ENCODE data around the gene IGF2BP3. TPM values are rescaled to one million over a fixed set of nuclear protein-coding genes. Genes with fewer than 3 reads are reported as not detected.

IGF2BP3 gene
- total RNA-seq, 1 experiment from 2014 or later, result 75.3 TPM

DNA sequence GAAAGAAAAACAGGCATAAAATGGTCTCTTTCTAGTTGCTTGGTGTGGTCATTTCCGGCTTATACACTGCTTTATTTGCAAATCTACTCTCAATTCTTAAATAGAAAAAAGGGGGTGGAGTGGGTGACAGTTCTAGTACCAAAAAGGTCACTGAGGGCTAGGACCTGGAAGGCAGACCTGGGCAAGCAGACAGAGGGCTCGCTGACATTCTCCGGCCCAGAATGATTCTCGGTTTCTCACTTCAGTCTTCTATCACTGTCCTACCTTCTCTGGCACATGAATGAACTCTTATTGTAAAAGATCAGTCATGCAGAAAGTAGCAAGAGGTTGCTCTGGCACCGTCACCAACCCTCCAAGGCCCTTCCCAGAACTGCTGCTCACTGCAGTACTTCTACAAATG is 117.1 kb downstream of the IGF2BP3 start:
- CTCF ChIA-PET, result no interaction called here
- no peaks in the 10 kb centered on the region for H3K27me3 ChIP-seq (replicated peaks; ENCODE audit: insufficient read depth, low read depth, low read length, poor library complexity)
- no peak overlapping the region for H3K27ac ChIP-seq (ENCODE audit: low read depth, low read length, poor library complexity, severe bottlenecking)
- TSS peak; percentile 6 for BruUV-seq (replicated peaks)
- TF ChIP-seq EZH2 (IDR thresholded peaks at IDR 0.05; ENCODE audit: borderline replicate concordance, low read depth, low read length, poor library complexity, severe bottlenecking), result no peak
- TF ChIP-seq, protein P1, sequence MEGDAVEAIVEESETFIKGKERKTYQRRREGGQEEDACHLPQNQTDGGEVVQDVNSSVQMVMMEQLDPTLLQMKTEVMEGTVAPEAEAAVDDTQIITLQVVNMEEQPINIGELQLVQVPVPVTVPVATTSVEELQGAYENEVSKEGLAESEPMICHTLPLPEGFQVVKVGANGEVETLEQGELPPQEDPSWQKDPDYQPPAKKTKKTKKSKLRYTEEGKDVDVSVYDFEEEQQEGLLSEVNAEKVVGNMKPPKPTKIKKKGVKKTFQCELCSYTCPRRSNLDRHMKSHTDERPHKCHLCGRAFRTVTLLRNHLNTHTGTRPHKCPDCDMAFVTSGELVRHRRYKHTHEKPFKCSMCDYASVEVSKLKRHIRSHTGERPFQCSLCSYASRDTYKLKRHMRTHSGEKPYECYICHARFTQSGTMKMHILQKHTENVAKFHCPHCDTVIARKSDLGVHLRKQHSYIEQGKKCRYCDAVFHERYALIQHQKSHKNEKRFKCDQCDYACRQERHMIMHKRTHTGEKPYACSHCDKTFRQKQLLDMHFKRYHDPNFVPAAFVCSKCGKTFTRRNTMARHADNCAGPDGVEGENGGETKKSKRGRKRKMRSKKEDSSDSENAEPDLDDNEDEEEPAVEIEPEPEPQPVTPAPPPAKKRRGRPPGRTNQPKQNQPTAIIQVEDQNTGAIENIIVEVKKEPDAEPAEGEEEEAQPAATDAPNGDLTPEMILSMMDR (conservative IDR thresholded peaks at IDR 0.05; ENCODE audit: low read depth, low read length), result no peak
- H3K4me3 ChIP-seq (ENCODE audit: low read depth, low read length, poor library complexity, severe bottlenecking), result no peak overlapping the region
- peaks cover 39% of the 10 kb centered on the region for H3K4me1 ChIP-seq (ENCODE audit: insufficient read depth, low read length, poor library complexity, severe bottlenecking)
- POLR2A ChIA-PET (ENCODE audit: low non-redundant PET), result no interaction called here
- H3K36me3 ChIP-seq (ENCODE audit: insufficient read depth, low read length, poor library complexity, severe bottlenecking), result no peaks in the 10 kb centered on the region
- intact Hi-C loops (cut with micrococcal nuclease; ENCODE audit: unreplicated experiment), result no loop called here
- DNase-seq (ENCODE audit: low spot score), result no peak
- no peaks in the 10 kb centered on the region for H3K9me3 ChIP-seq (ENCODE audit: low read depth, low read length, poor library complexity, severe bottlenecking)

DNA sequence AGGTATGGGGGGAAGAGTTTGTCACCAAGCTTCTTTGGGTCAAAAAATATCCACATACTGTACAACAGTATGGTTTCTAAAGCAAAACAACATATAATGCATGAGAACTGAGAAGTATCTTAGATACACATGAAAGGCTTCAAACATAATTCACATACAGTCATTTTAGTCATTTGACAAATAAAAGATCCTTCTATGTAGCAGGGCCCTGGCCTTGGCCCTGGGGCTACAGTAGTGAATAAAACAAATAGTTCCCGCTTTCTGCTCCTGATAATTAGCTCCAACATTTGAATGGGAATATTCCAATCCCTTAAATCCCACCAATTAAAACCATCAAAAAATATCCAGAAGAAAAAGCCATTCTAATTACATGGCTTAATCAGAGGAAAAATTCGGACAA is 119.8 kb downstream of the IGF2BP3 start:
- no peak for TF ChIP-seq EZH2 (IDR thresholded peaks at IDR 0.05; ENCODE audit: borderline replicate concordance, low read depth, low read length, poor library complexity, severe bottlenecking)
- TF ChIP-seq, protein P1 (conservative IDR thresholded peaks at IDR 0.05; ENCODE audit: low read depth, low read length), result no peak
- Histone ChIP-seq H3K4me3 (ENCODE audit: low read depth, low read length, poor library complexity, severe bottlenecking) (no peak overlapping the region), H3K27ac (ENCODE audit: low read depth, low read length, poor library complexity, severe bottlenecking) (no peak overlapping the region), H3K36me3 (ENCODE audit: insufficient read depth, low read length, poor library complexity, severe bottlenecking) (peaks cover 8% of the 10 kb centered on the region), H3K4me1 (ENCODE audit: insufficient read depth, low read length, poor library complexity, severe bottlenecking) (peaks cover 52% of the 10 kb centered on the region), H3K27me3 (replicated peaks; ENCODE audit: insufficient read depth, low read depth, low read length, poor library complexity) (no peaks in the 10 kb centered on the region), H3K9me3 (ENCODE audit: low read depth, low read length, poor library complexity, severe bottlenecking) (no peaks in the 10 kb centered on the region)
- intact Hi-C loops (cut with micrococcal nuclease; ENCODE audit: unreplicated experiment), result no loop called here
- DNase-seq (ENCODE audit: low spot score), result no peak
- BruUV-seq (replicated peaks), result no TSS peak
- ChIA-PET CTCF (no interaction called here), POLR2A (ENCODE audit: low non-redundant PET) (no interaction called here)

DNA sequence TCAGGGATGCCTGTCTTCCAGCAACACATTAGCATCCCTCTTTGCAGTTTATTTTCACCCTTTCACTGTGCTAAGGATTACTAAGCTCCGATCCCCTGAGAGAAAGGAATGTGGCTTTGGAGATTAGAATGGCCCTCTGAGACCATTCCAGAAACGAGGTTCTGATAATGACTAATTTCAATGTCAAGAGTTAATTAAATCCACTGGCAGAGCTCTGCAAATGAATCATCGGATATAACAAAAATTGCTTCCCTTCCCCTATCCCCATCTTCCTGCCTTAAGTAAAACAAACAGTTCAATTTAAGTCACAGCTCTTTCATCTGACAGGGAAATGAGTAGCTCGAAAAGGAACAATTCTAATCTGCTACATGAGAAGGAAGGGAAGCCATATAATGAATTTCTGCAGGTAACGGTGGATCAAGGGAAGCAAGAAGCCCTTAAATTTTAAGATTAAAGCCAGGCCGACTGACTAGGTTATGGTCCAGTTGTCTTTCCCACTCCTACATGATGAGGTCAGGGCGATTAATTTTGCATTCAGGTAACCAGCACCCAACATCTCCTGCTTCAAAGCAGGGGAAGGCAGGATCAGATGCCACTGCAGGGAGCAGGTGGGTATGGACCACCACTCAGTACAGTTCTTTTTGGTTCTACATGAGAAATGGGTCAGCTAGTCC is 120.7 kb downstream of the IGF2BP3 start:
- peaks cover 16% of the 10 kb centered on the region for H3K36me3 ChIP-seq (ENCODE audit: insufficient read depth, low read length, poor library complexity, severe bottlenecking)
- BruUV-seq (replicated peaks), result no TSS peak

More for the DNA sequence above, 120.7 kb downstream of the IGF2BP3 start:
- ChIA-PET CTCF (interaction anchor here (0.7 to 0.9 kb wide), 2 partner anchors 8 to 171 kb away, joined by 4 read pairs; no protein-coding TSS in a partner anchor), POLR2A (ENCODE audit: low non-redundant PET) (interaction anchor here (0.7 kb wide), 1 partner anchor 8 kb away, joined by 4 read pairs; no protein-coding TSS in a partner anchor)
- Histone ChIP-seq H3K27ac (ENCODE audit: low read depth, low read length, poor library complexity, severe bottlenecking) (peak overlapping the region; percentile 4), H3K4me3 (ENCODE audit: low read depth, low read length, poor library complexity, severe bottlenecking) (no peak overlapping the region), H3K9me3 (ENCODE audit: low read depth, low read length, poor library complexity, severe bottlenecking) (no peaks in the 10 kb centered on the region), H3K4me1 (ENCODE audit: insufficient read depth, low read length, poor library complexity, severe bottlenecking) (peaks cover 54% of the 10 kb centered on the region), H3K27me3 (replicated peaks; ENCODE audit: insufficient read depth, low read depth, low read length, poor library complexity) (no peaks in the 10 kb centered on the region)
- DNase-seq (ENCODE audit: low spot score), result peak; percentile 81
- TF ChIP-seq, protein P1 (conservative IDR thresholded peaks at IDR 0.05; ENCODE audit: low read depth, low read length), result no peak
- TF ChIP-seq EZH2 (IDR thresholded peaks at IDR 0.05; ENCODE audit: borderline replicate concordance, low read depth, low read length, poor library complexity, severe bottlenecking), result no peak
- intact Hi-C loops (cut with micrococcal nuclease; ENCODE audit: unreplicated experiment), result no loop called here
